HCT116 (cell line): Measurements from ENCODE around the gene RETSAT. TPM values are rescaled to one million over a fixed set of nuclear protein-coding genes. Genes with fewer than 3 reads are reported as not detected.

Source experiments
- ATAC-seq: fragments of 200-7000 bp; cut with Tn5 transposase; 2 replicates; pipeline ENCODE4 v1.9.1; 2020; ENCODE audit warnings: mild to moderate bottlenecking, moderate library complexity
- BruUV-seq: library from RNA; stranded (reverse); fragments of 400-500 nt; replicated peaks from 2 replicates; lab custom pipeline; 2021; lab: Mats Ljungman, UMichigan
- CTCF ChIA-PET: fragments of 300-600 bp; sonication (Branson Sonifier 250); formaldehyde crosslinking; loops from one replicate; lab custom pipeline; 2021; ENCODE audit warnings: antibody characterized with exemption; lab: Charles Lee
- POLR2A ChIA-PET: fragments of 300-600, 350-600 bp; sonication (Branson Sonifier 250); formaldehyde crosslinking; loops from one replicate; lab custom pipeline; 2021; ENCODE audit warnings: antibody characterized with exemption; lab: Charles Lee
- RAD21 ChIA-PET, 2 experiments: fragments of 300-600 bp; sonication (Branson Sonifier 250); formaldehyde crosslinking; loops; one replicate each; lab custom pipeline; 2023; ENCODE audit warnings: low total read pairs in 2 of 2; ENCODE audit not compliant: uncharacterized antibody in 2 of 2, unreplicated experiment in 2 of 2, low non-redundant PET in 1 of 2; lab: Charles Lee
- DNase-seq: peaks from one replicate; pipeline ENCODE4 v3.0.0-alpha.2; 2010; ENCODE audit warnings: low read depth, low spot score
- H2AFZ ChIP-seq: fragments of 200-600 bp; shearing (Covaris generic), sonication (generic); 2 replicates; pipeline ENCODE4 v1.6.1; 2017; ENCODE audit warnings: low read depth, mixed run types, mixed read lengths, antibody characterized with exemption, low read length; ENCODE audit not compliant: poor library complexity, severe bottlenecking
- H3K27ac ChIP-seq: 2 replicates; pipeline ENCODE4 v1.5.1; 2012; ENCODE audit warnings: low read depth, low read length
- H3K27me3 ChIP-seq: fragments of 200-600 bp; sonication (generic); 2 replicates; pipeline ENCODE4 v1.6.1; 2016; ENCODE audit warnings: mixed run types, low read length, mixed read lengths; ENCODE audit not compliant: insufficient read depth
- H3K36me3 ChIP-seq, 2 experiments: fragments of 200-500 bp in 1 of 2; fragments of 200-600 bp in 1 of 2; sonication (Bioruptor generic) in 1 of 2; sonication (generic) in 1 of 2; 2 replicates each; pipeline versions ENCODE4 v1.5.1 to v1.6.1; 2014 to 2016; ENCODE audit warnings: low read length in 2 of 2, inconsistent platforms in 1 of 2, mixed read lengths in 1 of 2, mixed run types in 1 of 2; ENCODE audit not compliant: insufficient read depth in 2 of 2, control insufficient read depth in 1 of 2
- H3K4me1 ChIP-seq, 2 experiments: fragments of 200-600 bp in 1 of 2; sonication (generic) in 1 of 2; 2 replicates each; pipeline versions ENCODE4 v1.5.1 to v1.6.1; 2012 to 2017; ENCODE audit warnings: low read length in 2 of 2, inconsistent platforms in 1 of 2, mild to moderate bottlenecking in 1 of 2, mixed read lengths in 1 of 2, mixed run types in 1 of 2, moderate library complexity in 1 of 2; ENCODE audit not compliant: insufficient read depth in 2 of 2, control insufficient read depth in 1 of 2
- H3K4me2 ChIP-seq: fragments of 200-600 bp; sonication (generic); 2 replicates; pipeline ENCODE4 v1.6.1; 2017; ENCODE audit warnings: mixed run types, low read length, mixed read lengths
- H3K4me3 ChIP-seq, 2 experiments: fragments of 200-600 bp in 1 of 2; sonication (generic) in 1 of 2; replicated peaks in 1 of 2; 2 replicates each; pipeline ENCODE4 v1.5.1; 2011 to 2016; ENCODE audit warnings: low read length in 2 of 2, control low read depth in 1 of 2, low read depth in 1 of 2, mild to moderate bottlenecking in 1 of 2, mixed read lengths in 1 of 2, mixed run types in 1 of 2
- H3K79me2 ChIP-seq: fragments of 200-600 bp; sonication (generic); 2 replicates; pipeline ENCODE4 v1.6.1; 2017; ENCODE audit warnings: mild to moderate bottlenecking, mixed run types, low read length, moderate library complexity, mixed read lengths; ENCODE audit not compliant: insufficient read depth
- H3K9ac ChIP-seq: fragments of 200-600 bp; sonication (generic); 2 replicates; pipeline ENCODE4 v1.6.1; 2016; ENCODE audit warnings: low read length, mixed read lengths
- H3K9me2 ChIP-seq: fragments of 200-600 bp; sonication (generic), shearing (Covaris generic); 2 replicates; pipeline ENCODE4 v1.6.1; 2017; ENCODE audit warnings: mixed run types, mild to moderate bottlenecking, moderate library complexity; ENCODE audit not compliant: insufficient read depth
- H3K9me3 ChIP-seq, 2 experiments: fragments of 200-500 bp in 1 of 2; fragments of 200-600 bp in 1 of 2; sonication (Bioruptor generic) in 1 of 2; sonication (generic) in 1 of 2; 2 replicates each; pipeline ENCODE4 v1.6.1; 2014 to 2017; ENCODE audit warnings: low read length in 2 of 2, mixed read lengths in 2 of 2, inconsistent platforms in 1 of 2, low read depth in 1 of 2, mild to moderate bottlenecking in 1 of 2, mixed run types in 1 of 2, moderate library complexity in 1 of 2; ENCODE audit not compliant: control insufficient read depth in 1 of 2, insufficient read depth in 1 of 2
- H4K20me1 ChIP-seq: fragments of 200-600 bp; sonication (generic), shearing (Covaris generic); 2 replicates; pipeline ENCODE4 v1.6.1; 2017; ENCODE audit warnings: mixed run types, mild to moderate bottlenecking, moderate library complexity; ENCODE audit not compliant: insufficient read depth
- CBX3 ChIP-seq: IDR thresholded peaks from 2 replicates; pipeline ENCODE4 v1.6.1; 2012; ENCODE audit warnings: low read depth
- CEBPB ChIP-seq: IDR thresholded peaks from 2 replicates; pipeline ENCODE4 v1.6.1; 2012; ENCODE audit warnings: low read depth
- EZH2 ChIP-seq: fragments of 200-600 bp; sonication (generic); IDR thresholded peaks from 2 replicates; pipeline ENCODE4 v1.6.1; 2017; ENCODE audit warnings: antibody characterized with exemption, mixed run types
- FOSL1 ChIP-seq: IDR thresholded peaks from 2 replicates; pipeline ENCODE4 v1.6.1; 2012; ENCODE audit warnings: low read depth
- JUND ChIP-seq: IDR thresholded peaks from 2 replicates; pipeline ENCODE4 v1.6.1; 2012
- POLR2A ChIP-seq: IDR thresholded peaks from 2 replicates; pipeline ENCODE4 v1.7.0; 2011; ENCODE audit warnings: borderline replicate concordance; ENCODE audit not compliant: insufficient read depth, insufficient read length; ENCODE audit errors: extremely low read depth
- POLR2AphosphoS5 ChIP-seq: IDR thresholded peaks from 2 replicates; pipeline ENCODE4 v1.6.1; 2011; ENCODE audit warnings: mild to moderate bottlenecking, low read depth, low read length, moderate library complexity
- RAD21 ChIP-seq: IDR thresholded peaks from 2 replicates; pipeline ENCODE4 v1.6.1; 2012; ENCODE audit warnings: low read depth, mild to moderate bottlenecking
- REST ChIP-seq: IDR thresholded peaks from 2 replicates; pipeline ENCODE4 v1.6.1; 2012; ENCODE audit warnings: low read depth
- SIN3A ChIP-seq: IDR thresholded peaks from 2 replicates; pipeline ENCODE4 v1.6.1; 2012; ENCODE audit warnings: low read depth
- SRF ChIP-seq: IDR thresholded peaks from 2 replicates; pipeline ENCODE4 v1.6.1; 2012; ENCODE audit warnings: low read depth
- intact Hi-C: fragments of 100-400 bp; cut with micrococcal nuclease; formaldehyde crosslinking; loops from 2 replicates; pipeline ENCODE4 v1.10.0; 2022
- total RNA-seq: library from RNA; stranded (reverse); gene quantifications from one replicate; pipeline ENCODE4 v1.2.1, GENCODE V29; 2021; ENCODE audit not compliant: unreplicated experiment
- TF ChIP-seq, protein P1 (sequence below): IDR thresholded peaks from 2 replicates; pipeline ENCODE4 v1.6.1; 2012

Gene RETSAT
- total RNA-seq, 1 experiment from 2014 or later, result 59.7 TPM

DNA sequence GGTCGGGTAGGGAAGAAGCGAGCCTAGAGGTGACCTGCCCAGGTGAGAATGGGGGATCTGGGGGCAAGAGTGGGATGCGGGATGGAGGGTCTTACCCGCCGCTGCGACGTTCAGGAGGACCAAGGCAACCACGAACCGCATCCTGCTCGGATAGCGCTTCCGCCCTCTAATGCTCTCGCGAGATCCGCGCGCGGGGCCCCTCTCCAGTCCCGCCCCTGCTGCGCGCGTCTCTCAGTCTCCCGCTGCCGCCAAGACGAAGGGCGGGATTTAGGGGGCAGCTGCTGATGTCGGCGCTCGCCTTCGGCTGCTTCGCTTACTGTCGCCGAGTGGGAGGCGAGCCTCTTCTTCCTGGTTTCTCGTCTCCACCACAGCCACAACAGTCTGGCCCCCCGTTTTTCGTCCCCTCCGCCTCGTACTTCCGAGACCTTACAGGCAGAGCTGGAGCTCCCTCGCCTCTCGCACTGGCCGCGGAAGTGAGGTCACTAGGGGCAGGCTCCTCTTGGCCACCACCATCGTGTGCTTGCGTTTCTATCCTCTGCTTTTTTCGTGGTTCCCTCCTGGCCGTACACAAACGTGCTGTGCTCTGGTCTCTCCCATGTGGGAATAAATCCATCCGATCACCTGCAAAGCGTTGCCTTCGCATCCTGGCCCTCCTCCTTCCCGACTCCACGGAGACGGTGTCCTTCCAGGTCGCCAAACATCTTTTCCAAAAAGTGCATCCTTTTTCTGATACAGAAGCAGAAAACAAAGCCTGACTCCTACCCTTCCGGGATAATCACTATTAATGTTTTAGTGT lies 26.3 kb downstream of the RETSAT start, which contains the start of gene TGOLN2 (continued):
- TF ChIP-seq, protein P1, sequence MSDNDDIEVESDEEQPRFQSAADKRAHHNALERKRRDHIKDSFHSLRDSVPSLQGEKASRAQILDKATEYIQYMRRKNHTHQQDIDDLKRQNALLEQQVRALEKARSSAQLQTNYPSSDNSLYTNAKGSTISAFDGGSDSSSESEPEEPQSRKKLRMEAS, result peak; percentile 87
- peak; percentile 36; the same call in 1 of the 2 replicates for TF ChIP-seq JUND
- peak; percentile 98 for TF ChIP-seq POLR2A
- no peak for TF ChIP-seq EZH2
- TF ChIP-seq POLR2AphosphoS5, result peak; percentile 99

DNA sequence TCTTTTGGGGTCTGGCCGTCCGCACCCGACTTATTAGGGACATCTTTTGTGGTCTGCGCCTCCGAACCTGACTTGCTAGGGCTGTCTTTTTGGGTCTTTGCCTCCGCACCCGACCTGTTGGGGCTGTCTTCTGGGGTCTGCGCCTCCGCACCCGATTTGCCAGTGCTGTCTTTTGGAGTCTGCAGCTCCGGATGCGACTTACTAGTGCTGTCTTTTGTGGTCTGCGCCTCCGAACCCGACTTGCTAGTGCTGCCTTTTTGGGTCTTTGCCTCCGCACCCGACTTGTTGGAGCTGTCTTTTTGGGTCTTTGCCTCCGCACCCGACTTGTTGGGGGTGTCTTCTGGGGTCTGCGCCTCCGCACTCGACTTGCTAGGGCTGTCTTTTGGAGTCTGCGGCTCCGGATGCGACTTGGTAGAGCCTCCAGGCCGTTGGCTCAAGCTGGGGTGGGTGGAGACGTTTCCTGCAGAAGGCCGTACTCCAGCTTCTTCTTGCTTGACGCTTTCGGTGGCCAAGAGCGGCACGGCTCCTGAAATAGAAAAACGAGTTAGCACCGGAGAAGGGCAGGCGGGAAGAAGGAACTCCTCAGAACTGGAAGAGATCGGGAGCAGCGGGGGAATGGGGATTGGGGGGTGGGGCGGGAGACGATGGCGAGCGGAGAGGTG lies 27.0 kb downstream of the RETSAT start:
- peak overlapping the region; percentile 76 for H3K27ac ChIP-seq

More for the DNA sequence above, 27.0 kb downstream of the RETSAT start:
- Histone ChIP-seq H3K79me2 (peaks cover 48% of the 10 kb centered on the region), H3K9me2 (no peaks in the 10 kb centered on the region), H3K4me2 (peak overlapping the region; percentile 90), H3K4me1 (peaks cover 10 to 21% of the 10 kb centered on the region in 2 experiments), H3K9me3 (no peaks in the 10 kb centered on the region), H4K20me1 (peaks cover 5% of the 10 kb centered on the region; the same call in 1 of the 2 replicates), H3K4me3 (peak overlapping the region; percentile 89 to 96), H3K27me3 (no peaks in the 10 kb centered on the region), H2AFZ (no peak overlapping the region), H3K36me3 (peaks cover 20 to 29% of the 10 kb centered on the region in 2 experiments; a peak in 2 of 4 replicates), H3K9ac (peak overlapping the region; percentile 86)
- BruUV-seq, result TSS peak; percentile 55
- CTCF ChIA-PET, result interaction anchor here (1.0 kb wide), 1 partner anchor 27 kb away, joined by 4 read pairs; no protein-coding TSS in a partner anchor
- RAD21 ChIA-PET, result no interaction called here
- POLR2A ChIA-PET, result interaction anchor here (0.6 to 1.4 kb wide), 7 partner anchors 12 to 692 kb away, joined by 3 to 6 read pairs (median 4); partner anchors contain the start of genes ELMOD3, MAT2A and RETSAT
- DNase-seq (no peak), ATAC-seq (peak; percentile 18)
- TF ChIP-seq EZH2, result no peak
- no peak for TF ChIP-seq SIN3A
- no peak for TF ChIP-seq JUND
- no peak for TF ChIP-seq CEBPB
- no peak for TF ChIP-seq SRF
- no peak for TF ChIP-seq CBX3
- no peak for TF ChIP-seq REST
- no peak for TF ChIP-seq FOSL1
- TF ChIP-seq RAD21, result no peak
- intact Hi-C loops, result loop anchor here (10.0 kb wide), 1 partner anchor 228 kb away; no protein-coding TSS in a partner anchor
